UCSD-AML1 (cell line): ENCODE results near the gene CHD2.
"Not testable (repeated sequence)": the region's sequence is repeated elsewhere in the genome, so short reads cannot be mapped to it uniquely, and the experiment has no call there.

Experiments
- DNase-seq: peaks from one replicate; lab custom pipeline; 2025; ENCODE audit not compliant: unreplicated experiment; lab: John Stamatoyannopoulos, UW

The CHD2 gene

DNA sequence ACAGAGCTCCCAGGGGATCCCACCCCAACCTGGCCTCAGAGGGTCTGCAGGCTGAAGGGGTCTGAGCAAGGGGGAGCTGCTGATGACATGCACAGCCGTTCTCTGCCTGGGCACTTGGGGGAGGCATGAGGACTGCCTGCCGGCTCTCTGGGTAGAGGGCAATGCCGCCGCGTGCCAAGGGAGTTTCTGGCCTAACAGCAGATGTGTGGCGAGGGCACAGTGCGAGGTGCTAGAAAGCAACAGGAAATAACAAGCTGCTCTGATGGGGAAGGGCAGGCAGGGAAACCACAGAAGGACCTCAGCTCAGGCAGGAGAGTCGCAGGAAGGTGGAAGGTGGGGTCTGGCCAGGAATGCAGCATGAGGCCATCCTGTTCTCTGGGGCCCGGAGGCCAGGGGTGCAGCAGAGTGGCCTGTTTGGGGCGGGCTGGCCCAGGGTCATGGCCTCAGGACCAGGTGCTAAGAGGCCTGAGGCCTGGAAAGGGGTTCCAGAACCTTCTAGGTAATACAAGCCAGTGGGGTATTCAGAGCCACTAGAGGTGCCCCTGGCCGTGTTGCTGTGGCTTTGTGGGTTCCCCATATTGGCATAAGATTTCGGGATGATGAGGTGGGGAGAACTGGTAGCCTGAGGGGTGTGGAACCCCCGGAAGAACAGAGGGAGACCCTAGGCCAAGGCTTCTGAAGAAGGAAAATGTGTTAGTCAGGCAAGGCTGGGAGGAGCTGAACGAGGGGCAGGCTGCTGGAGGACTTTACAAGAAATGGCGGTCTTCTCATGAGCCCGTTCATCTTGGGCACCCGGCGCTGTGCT lies 147.7 kb downstream of the CHD2 start:
- peak; percentile 45 for DNase-seq

DNA sequence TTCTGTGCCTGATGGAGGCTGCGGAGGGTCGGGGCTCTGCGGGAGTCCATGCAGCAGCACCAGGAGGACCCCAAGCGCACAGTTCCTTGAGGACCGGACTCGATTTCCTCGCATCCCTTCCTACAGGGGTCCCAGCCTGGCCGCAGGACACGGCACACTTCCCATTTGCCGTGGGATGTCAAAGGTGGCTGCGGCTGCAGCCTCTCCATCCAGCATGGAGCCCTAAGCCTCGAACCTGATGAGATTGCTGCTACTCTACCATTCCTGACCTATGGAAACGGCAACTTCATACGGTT lies 148.2 kb downstream of the CHD2 start:
- DNase-seq, result no peak

DNA sequence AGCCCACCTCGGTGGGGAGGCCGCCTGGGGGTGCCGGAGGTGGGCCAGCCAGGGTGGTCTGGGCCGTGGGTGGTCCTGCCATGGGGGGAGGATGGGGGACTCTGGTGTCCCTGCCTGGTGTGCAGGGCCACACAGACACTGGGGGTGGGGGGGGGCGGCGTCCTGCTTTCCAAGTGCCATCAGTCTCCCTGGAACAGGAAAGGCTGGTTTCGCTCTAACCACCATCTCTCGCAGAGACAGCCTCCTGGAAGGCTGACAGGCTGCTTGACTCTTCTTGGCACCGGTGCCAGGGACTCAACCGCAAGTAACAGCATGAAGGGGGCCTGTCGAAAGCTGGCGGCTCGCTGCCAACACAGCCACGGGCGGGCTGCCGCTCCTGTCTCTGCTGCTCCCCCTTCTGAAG lies 148.6 kb downstream of the CHD2 start:
- DNase-seq, result no peak

DNA sequence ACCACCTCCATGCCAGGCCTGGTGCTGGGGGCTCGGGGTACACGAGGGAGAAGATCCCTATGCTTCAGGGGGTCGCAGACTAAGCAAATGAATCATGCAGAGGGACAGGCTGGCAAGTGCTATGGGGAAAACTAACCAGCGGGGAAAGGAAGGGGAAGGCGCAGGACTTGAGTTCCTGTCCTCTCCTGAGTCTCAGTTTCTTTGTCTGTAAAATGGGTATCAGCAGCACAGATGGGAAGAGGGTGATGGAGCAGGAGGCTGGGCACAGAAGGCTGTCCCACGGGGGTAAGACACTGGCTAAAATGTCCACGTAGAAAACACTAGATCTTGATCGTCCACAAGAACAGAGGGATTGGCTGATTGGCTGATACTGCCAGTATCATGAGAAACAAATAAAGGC lies 149.1 kb downstream of the CHD2 start:
- DNase-seq, result no peak

DNA sequence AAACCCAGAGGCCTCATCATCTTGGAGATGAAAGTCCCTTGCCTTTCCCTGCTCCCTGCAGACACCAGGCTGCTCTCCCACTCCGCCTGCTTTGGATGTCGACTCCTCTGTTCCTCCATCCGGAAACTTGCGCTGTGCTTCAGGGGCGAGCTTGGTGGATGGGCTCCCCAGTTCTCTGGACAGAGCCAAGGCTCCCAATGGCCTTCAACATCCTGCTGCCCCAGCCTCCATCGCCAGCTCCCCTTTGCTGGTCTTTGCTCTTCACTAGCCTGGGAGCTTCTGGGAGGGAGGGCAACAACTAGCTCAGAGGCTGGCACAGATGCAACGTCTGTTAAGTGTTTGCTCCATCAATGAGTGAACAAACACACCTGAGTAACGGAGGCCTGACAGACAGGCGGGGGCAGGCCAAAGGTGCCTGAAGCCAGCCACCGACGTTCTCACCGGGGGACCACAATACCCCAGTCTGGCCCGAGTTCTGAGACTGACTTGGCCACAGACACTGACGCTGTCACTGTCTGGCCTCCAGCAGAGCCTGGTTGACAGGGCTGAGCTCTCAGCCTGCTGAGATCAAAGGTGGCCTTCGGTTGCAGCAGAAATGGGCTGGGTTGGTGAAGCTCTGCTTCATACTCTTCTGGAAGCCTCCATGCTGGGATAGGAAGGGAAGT lies 149.9 kb downstream of the CHD2 start:
- DNase-seq, result no peak

DNA sequence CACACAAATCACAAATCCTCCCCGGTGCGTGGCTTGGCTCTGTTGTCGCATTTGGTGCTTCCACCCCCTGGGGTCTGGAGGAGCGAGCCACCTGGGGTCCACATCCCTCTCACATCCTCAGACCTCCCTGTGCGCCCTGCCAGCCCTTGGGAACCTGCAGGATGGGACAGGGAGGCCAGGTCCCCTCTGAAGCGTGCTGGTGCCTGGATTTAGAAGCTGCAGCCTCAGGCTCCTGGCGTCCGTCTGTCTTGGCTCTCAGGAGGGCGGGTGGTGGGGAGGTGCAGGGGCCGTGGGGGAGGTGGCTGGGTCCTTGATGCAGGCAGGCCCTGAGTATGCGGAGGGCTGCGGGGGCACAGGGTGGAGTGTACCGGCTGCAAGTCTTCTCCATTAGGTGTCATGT lies 150.5 kb downstream of the CHD2 start:
- no peak for DNase-seq

DNA sequence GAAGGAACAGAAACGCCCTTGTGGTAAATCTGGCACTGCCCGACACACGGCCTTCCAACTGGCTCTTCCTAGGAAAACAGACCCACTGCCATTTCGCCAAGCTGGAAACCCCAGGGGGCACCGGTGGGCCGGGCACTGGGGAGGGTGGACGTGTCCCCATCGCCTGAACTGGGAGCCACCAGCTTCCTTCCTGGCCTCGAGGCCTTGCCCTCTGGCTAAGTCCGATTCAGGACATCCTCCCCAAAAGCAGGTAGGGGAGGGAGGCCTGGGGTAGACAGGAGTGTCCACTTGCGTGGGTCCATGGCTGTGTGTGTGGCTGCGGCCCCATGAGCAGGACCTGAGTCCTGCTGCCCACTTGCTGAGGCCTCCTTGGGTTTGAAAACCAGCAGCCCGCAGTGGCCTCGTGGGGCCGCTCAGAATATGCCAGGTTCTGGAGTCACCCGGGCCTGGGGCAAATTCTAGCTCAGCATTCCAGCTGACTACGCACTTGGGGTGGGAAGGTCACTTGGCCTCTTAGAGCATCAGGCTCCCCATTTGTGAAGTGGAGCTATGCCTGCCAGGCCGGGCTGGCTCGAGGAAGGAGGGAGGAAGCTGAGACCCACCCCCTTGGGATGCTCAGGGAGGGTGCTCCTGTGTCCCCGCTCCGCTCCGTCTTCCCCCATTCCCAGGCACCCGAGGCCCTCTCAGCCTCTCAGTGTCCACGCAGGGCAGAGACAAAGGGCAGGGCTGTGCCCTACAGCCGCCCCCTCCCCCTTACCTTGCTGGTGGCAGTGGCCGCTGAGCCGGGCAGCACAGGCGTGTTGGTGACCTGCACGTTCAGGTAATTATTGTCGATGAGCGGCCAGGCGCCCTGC lies 151.3 kb downstream of the CHD2 start:
- DNase-seq, result no peak

DNA sequence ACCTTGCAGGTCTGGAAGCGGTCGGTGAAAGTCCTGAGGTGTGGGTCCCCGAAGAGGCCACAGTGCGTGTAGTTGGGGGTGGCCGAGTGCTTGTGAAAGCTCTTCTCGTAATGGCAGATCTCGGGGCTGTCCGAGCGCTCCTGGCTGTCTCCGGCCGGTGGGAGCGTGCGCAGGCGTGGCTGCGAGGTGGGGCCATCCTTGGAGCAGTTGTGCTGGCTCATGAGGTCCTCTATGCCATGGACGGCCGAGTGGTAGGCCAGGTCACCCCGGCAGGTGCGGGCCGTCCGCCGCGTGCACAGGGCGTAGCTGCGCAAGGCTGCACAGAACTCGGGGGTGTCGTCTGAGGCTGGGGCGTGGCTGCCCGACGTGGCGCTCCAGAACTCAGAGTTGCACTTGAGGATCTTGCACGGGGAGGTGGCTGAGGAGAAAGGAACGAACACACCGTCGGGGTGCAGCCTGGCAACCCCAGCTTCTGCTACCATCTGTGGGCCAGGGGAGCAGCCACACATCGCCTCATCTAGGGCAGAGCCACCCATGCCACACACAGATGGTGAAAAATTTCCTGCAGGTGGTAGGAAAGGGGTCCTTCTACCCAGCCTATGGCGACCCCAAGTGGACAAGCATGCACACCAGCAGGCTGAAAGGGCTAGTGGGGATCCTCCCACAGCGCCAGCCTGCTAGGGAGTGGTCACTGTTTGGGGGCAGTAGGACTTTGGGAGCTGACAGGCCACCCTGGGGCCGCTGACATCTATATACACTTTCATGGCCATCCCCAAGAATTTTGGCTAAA lies 152.2 kb downstream of the CHD2 start:
- DNase-seq, result peak; percentile 35

DNA sequence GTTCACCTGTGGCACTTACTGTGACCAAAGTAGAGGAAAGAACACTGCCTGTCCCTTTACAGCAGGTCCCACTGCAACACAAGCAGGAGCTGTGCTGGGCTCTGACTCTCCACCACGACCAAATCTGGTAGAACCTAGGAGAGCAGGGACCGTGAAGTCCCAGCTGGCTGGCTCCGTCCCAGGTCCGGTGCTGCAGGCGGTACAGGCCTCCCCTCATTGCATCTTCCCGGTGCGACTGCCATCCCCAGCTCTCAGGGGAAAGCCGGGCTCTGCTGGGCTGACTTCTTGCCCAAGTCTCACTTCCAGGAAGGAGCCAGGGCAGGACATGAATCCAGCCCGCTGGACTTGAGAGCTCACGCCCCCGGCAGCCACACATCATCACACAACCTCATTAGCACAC lies 155.1 kb downstream of the CHD2 start:
- no peak for DNase-seq

DNA sequence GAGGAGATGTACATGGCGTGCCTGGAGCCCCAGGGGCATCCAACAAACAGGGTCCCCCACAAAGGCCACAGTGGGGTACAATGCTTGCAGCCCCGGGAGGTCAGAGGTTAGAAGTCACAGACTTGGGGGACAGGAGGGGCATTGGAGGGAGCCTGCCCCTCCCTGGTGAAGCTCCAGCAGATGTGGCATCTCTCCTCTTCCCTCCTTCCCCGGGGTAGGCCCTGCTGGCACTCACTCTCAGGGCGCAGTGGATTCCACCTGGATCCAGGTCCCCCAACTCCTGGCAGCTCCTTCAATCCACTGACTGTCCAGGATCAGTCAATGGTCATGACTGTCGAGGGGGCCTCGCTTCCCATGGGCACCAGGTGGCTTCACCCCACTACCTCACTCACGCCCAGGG lies 156.7 kb downstream of the CHD2 start:
- no peak for DNase-seq

DNA sequence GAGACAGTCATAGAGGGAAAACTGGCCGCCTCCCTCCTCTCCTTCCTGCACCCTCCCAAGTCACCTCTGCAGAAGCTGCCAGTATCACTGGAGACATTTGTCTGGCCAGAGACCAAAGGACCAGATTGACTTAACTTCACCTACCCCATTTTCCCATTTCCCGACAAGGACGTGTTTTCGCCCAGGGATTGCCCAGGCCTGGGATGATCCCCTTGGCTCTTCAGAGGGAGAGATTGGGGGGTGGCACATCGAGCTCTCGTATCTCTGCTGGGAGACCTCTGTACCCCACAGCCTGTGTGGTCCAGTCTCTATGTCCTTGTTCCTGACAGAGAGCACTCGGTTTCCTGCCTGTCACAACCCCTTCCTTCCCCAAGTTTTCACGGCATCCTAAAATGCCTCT lies 157.5 kb downstream of the CHD2 start:
- no peak for DNase-seq

DNA sequence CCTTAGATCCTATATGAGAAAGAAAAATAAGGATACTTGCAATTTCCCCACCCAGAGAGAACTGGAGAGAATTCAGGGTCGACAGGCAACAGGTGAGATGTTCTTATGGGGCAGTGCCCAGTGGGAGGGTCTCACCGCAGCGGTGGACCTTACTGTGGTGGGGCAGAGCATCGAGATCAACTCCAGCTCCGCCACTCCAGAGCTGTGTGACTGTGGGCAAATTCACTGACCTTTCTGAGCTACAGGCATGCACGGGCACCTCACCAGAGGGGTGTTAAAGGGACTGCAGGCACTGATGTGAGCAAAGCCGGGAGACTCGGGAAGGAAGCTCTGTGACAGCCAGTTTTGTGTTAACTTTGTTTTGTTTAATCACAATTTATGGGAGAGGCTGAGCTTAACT lies 158.0 kb downstream of the CHD2 start:
- no peak for DNase-seq

DNA sequence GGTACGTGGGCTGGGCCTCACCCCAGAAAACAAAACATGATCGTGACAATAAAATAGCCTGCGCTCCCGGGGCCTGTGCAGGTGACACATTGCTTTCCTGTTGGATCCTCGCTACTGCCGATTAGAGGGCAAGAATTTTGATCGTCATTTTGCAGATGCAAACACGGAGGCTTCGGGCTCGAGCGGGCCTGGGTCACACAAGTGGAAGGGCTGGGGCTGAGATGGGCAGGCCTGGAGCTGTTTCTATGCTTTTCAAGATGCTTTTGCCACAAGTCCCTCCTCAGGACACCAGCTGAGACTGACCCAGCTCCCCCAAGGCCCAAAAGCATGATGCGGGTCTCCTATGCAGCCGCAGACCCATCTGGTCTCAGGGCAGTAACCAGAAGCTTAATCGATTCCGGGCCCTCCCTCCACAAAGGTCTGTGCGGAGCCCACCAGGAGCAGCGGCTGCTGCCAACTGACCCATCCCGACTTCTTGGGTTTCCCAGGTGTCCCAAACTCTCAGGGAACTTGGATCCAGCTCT lies 158.8 kb downstream of the CHD2 start:
- DNase-seq, result no peak

DNA sequence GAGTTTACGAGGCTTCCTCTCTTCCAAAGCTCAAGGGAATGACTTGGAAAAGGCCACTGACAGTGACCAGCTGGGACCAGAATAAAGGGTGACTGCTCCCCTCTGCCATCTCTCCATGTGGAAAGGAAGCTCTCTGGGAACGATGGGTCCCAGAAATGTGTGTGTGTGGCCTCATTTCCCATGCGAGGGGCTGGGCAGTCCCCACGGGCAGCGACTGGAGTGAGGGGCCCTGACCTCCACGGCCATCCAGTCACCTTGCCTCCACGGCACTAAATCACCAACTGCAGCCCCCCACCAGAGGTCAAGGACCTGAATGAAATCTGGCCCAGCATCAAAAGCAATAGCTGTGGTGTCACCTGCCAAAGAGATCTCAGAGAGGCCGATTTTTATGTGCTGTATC lies 159.3 kb downstream of the CHD2 start:
- no peak for DNase-seq

DNA sequence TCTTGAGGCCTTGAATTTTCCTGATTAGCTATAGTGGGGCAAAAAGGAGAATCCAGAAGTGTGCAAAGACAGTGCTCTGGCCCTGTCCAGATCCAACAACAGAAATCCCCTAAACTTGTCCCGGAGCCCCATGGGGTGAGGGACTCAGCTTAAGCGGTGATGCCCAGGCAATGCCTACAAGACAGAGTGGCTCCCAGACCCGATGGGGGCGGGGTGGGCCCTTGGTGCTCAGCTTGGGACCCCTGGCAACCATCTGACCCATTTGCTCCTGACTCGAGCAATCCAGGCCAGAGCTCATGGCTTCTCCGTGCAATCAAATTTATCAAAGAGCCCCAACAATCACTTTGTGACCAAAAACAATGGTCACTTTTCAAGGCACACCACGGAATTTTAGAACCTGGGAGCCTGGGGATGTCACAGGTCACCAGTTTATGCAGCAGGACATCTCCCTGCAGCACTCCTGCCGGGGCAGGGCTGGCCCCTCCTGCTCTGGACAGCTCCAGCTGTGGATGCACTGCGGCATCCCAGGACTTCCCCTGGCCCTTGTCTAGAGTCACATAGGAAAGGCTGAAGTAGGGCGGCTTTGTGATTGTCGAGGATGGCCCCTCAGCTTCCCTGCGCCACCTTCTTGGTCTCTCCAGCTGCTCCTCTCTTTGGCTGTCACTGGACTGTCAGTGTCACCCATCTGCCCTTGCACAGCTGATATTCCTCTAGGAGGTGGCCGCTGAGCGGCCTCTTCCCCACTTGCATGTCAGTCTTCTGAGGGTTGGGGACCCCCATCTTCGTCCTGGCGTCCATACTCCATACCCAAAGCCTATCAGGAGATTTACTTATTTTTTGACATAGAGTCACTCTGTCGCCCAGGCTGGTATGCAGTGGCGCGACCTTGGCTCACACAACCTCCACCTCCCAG lies 160.5 kb downstream of the CHD2 start:
- no peak for DNase-seq

DNA sequence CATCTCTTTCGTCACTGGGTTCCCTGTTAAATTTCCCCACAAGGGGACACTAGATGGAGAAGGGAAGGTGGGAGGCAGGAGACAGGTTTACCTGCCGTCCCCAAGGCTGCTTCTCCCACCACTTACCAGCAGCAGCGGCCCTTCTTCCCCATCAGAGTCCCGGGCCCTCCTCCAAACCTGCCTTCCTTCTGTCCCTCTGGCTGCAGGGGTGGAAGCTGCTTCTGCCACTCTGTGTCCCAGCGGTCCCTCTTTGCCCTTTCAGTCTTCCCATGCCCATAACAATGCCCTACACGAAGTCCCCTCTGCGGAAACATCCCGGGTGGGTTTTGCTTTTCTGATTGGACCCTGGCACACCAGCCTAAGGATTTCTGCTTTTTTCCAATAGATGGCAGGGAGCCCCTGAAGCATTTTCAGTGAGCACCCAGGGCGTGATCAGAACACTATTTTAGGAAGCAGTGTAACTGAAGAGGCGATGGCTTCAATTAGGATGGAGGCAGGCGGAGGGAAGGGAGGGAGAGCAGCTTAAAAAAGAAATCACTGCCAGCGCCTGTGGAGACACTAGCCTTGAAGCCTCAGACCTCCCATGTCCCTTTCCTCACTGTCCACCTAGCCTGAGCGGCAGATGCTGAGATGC lies 162.6 kb downstream of the CHD2 start:
- not testable (repeated sequence) for DNase-seq

DNA sequence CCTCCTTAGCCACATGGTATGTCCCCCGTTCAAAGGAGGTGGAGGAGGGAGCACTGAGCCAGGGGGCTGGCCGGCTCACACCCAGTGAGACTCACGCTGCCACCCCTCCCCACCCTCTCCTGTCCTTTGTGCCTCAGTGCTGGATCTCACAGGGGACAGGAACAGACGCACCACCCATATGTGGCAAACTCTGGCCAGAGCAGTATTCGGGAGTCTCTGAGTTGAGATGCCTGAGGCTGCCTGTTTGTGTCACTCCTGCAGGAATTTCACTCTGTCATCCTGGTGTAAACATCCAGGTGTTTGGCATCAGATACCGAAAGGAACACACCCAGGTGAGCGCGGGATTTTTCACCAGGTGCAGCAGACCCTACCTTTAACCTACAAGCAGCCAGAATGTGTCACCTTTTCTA lies 163.1 kb downstream of the CHD2 start:
- no peak for DNase-seq

DNA sequence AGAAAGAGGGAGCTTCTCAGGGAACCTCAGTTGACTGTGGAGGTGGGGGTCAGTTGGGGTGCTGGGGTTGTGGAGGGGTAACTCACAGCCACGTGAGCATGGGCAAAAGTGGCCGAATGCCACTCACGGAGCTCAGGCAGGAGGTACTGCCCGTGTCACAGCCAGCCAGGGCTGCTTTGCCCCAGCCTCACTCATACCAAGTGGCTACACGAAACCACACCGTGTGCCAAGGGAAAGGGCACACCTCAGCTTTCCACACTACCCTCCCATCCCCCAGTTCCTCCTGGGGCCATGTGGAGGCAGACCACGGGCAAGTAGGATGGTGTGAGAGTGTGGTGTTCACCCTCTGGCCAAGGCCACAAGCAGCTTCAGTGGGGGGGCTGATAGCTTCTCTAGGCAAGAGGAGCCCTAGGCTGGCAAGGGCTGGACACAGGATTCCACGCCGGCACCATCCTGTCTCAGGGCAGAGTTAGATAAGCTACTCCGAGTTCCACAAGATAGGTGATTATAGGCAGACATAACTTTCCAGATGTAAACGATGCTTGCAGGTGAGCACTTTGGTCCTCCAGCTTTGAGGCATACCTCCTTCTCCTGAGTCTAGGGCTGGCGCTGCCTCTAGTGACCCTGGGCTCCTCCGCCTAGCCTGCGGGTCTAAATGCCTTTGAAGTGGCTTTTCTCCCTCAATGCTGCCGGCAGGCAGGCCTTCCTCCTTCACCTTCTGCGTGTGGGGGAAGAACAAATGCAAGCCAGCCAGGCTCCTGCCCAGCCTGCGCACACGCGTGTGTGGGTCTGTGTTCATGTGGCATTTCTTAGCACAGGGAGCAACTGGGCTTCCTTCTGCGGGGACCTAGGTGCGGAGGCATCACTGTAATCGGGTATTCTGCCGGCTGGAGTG lies 163.9 kb downstream of the CHD2 start:
- no peak for DNase-seq
